Measurements from ENCODE around the gene SHMT1.

Gene SHMT1

DNA sequence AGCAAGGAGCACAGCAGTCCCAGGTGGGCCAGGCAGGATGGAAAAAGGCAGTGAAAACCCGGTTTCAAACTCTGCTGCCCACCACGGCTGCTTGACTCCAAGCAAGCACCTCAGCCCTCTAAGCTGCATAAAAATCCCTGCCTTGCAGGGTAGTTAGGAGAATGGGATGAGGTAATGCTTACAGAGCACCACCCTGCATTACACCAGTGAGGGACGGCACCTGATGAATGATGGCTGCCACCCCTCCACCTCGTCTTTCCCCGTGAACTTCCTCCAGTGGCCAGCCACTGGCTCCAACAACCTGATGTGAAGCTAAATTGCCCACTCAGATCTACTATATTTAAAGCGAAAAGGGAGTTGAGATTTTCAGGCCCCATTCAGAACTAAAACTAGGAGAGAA, 81.6 kb downstream of the SHMT1 start:
- H3K4me3 ChIP-seq (ENCODE audit: low read depth, low read length) = no peak overlapping the region
- no peak for TF ChIP-seq ZNF777 (tag by site-specific recombination; IDR thresholded peaks at IDR 0.05; ENCODE audit: borderline replicate concordance)
- peak; percentile 100 for TF ChIP-seq ZNF10 (tag by site-specific recombination; IDR thresholded peaks at IDR 0.05)
- TF ChIP-seq ZNF785 (tag by site-specific recombination; IDR thresholded peaks at IDR 0.05) = no peak
- TF ChIP-seq ZNF704 (tag by site-specific recombination; IDR thresholded peaks at IDR 0.05) = no peak
- no peak for TF ChIP-seq ZSCAN4 (tag by site-specific recombination; IDR thresholded peaks at IDR 0.05)
- TF ChIP-seq SCRT2 (tag by site-specific recombination; IDR thresholded peaks at IDR 0.05) = peak; percentile 65
- no peak for TF ChIP-seq ZSCAN5A (tag by site-specific recombination; IDR thresholded peaks at IDR 0.05)
- TF ChIP-seq ZNF600 (tag by site-specific recombination; IDR thresholded peaks at IDR 0.05) = no peak
- TF ChIP-seq ZNF544 (tag by site-specific recombination; IDR thresholded peaks at IDR 0.05) = no peak
- H3K9me3 ChIP-seq (ENCODE audit: control insufficient read depth, insufficient read depth, low read depth, low read length) = no peaks in the 10 kb centered on the region
- no peaks in the 10 kb centered on the region for H3K4me1 ChIP-seq (ENCODE audit: control insufficient read depth, insufficient read depth, low read length)
- no peak overlapping the region for H3K27ac ChIP-seq (ENCODE audit: extremely low read depth, low read depth, low read length)
- ChIA-PET CTCF (no interaction called here), POLR2A (interaction anchor here (1.0 kb wide), 1 partner anchor 13 kb away, joined by 3 read pairs; no protein-coding TSS in a partner anchor)
- peaks cover 77 to 97% of the 10 kb centered on the region in 2 experiments for H3K36me3 ChIP-seq (ENCODE audit: control insufficient read depth in 2 of 2, insufficient read depth in 1 of 2, low read length in 2 of 2)

DNA sequence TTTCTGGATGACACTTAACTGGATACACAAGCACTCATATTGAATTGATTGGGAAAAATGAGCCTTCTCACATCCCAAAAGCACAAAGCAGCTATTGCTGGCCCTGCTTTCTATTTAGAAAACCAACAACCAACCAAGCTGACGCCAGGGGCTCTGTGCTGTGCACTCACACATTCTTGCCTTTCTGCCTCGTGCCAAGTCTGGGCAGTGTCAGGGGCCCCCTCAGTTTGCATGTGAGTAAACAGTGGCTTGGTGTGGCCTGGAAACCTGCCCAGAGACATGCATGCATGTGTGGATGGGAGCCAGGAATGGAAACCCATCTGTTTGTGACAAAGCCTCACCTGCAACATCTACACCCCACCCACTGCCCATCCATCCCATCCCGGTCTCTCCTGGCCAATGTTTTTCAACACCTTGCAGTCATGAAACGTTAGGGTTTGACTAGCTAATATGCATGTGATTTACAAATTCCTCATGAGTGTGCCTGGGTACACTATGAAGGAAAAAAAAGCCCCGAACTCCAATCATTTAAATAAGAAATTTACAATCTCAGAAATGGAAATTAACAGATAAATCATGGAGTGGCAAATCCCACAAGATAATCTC, 82.5 kb downstream of the SHMT1 start:
- ChIA-PET POLR2A (no interaction called here), CTCF (no interaction called here)
- no peak overlapping the region for H3K27ac ChIP-seq (ENCODE audit: extremely low read depth, low read depth, low read length)
- H3K9me3 ChIP-seq (ENCODE audit: control insufficient read depth, insufficient read depth, low read depth, low read length) = no peaks in the 10 kb centered on the region
- H3K4me1 ChIP-seq (ENCODE audit: control insufficient read depth, insufficient read depth, low read length) = no peaks in the 10 kb centered on the region
- H3K36me3 ChIP-seq (ENCODE audit: control insufficient read depth in 2 of 2, insufficient read depth in 1 of 2, low read length in 2 of 2) = peaks cover 76 to 99% of the 10 kb centered on the region in 2 experiments
- TF ChIP-seq ZNF654 (tag by site-specific recombination; IDR thresholded peaks at IDR 0.05; ENCODE audit: low read depth) = no peak
- no peak for TF ChIP-seq ZNF785 (tag by site-specific recombination; IDR thresholded peaks at IDR 0.05)
- TF ChIP-seq ZBTB20 (tag by site-specific recombination; IDR thresholded peaks at IDR 0.05) = peak; percentile 21; the same call in 1 of the 2 replicates
- H3K4me3 ChIP-seq (ENCODE audit: low read depth, low read length) = no peak overlapping the region

DNA sequence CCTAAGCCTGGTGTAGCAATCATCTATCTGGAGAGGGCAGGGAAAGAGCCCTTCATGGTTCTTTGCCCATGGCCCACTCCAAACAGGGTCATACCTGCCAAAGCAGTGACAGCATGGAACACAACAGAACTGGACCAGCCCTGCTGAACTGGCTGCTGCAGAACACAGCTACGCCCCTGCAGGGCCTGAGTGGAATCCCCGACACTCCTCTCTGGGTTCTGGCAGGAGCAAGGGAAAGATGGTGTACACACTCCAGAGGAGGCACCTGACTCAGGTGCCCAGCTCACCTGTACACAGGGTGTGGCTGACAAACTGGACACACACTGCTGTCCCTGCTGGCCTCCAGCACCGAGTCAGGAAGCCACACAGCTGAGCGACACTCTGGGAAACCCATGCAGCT, 83.1 kb downstream of the SHMT1 start:
- POLR2A ChIA-PET = no interaction called here
- no peak overlapping the region for H3K4me3 ChIP-seq (ENCODE audit: low read depth, low read length)
- peaks cover 69 to 96% of the 10 kb centered on the region in 2 experiments for H3K36me3 ChIP-seq (ENCODE audit: control insufficient read depth in 2 of 2, insufficient read depth in 1 of 2, low read length in 2 of 2)
- H3K4me1 ChIP-seq (ENCODE audit: control insufficient read depth, insufficient read depth, low read length) = no peaks in the 10 kb centered on the region
- no peak overlapping the region for H3K27ac ChIP-seq (ENCODE audit: extremely low read depth, low read depth, low read length)
- no peaks in the 10 kb centered on the region for H3K9me3 ChIP-seq (ENCODE audit: control insufficient read depth, insufficient read depth, low read depth, low read length)
- CTCF ChIA-PET = interaction anchor here (1.2 kb wide), 1 partner anchor 13 kb away, joined by 3 read pairs; no protein-coding TSS in a partner anchor
- no peak for TF ChIP-seq ZNF514 (tag by site-specific recombination; IDR thresholded peaks at IDR 0.05)
- TF ChIP-seq ZNF571 (tag by site-specific recombination; IDR thresholded peaks at IDR 0.05) = no peak
- no peak for TF ChIP-seq ZNF518A (tag by site-specific recombination; conservative IDR thresholded peaks at IDR 0.05; ENCODE audit: low read depth)
- no peak for TF ChIP-seq PBX3 (CRISPR knock-in tag; IDR thresholded peaks at IDR 0.05)
- no peak for TF ChIP-seq SETDB1 (IDR thresholded peaks at IDR 0.05; ENCODE audit: insufficient read length, low read length)
- no peak for TF ChIP-seq ZNF785 (tag by site-specific recombination; IDR thresholded peaks at IDR 0.05)
- TF ChIP-seq, protein P1, sequence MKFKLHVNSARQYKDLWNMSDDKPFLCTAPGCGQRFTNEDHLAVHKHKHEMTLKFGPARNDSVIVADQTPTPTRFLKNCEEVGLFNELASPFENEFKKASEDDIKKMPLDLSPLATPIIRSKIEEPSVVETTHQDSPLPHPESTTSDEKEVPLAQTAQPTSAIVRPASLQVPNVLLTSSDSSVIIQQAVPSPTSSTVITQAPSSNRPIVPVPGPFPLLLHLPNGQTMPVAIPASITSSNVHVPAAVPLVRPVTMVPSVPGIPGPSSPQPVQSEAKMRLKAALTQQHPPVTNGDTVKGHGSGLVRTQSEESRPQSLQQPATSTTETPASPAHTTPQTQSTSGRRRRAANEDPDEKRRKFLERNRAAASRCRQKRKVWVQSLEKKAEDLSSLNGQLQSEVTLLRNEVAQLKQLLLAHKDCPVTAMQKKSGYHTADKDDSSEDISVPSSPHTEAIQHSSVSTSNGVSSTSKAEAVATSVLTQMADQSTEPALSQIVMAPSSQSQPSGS (tag by site-specific recombination; IDR thresholded peaks at IDR 0.05; ENCODE audit: low read depth) = no peak
- TF ChIP-seq ZBTB21 (tag by site-specific recombination; IDR thresholded peaks at IDR 0.05) = no peak
- TF ChIP-seq ZNF76 (tag by site-specific recombination; IDR thresholded peaks at IDR 0.05; ENCODE audit: borderline replicate concordance, low read depth) = no peak

Data from HEK293 (cell line).